Central memory CD8-positive, alpha-beta T cell (primary cell): ENCODE results near the gene MAD1L1.

Source experiments
- ATAC-seq: fragments of 150-1000 bp; cut with Tn5 transposase; replicated peaks from 2 replicates; pipeline ENCODE4 v1.10.0; 2022; ENCODE audit warnings: mild to moderate bottlenecking, moderate FRiP score, moderate number of reproducible peaks; ENCODE audit not compliant: poor library complexity, severe bottlenecking; ENCODE audit errors: extremely low read depth
- DNase-seq, 2 donors: peaks; one replicate each; pipeline ENCODE4 v3.0.0; 2021; ENCODE audit warnings: low spot score in 2 of 2
- H3K27ac Mint-ChIP-seq: one replicate; pipeline ENCODE4 v1.8.0; 2022; ENCODE audit warnings: low read depth, mild to moderate bottlenecking, moderate library complexity, mixed read lengths
- H3K27me3 Mint-ChIP-seq: one replicate; pipeline ENCODE4 v1.8.0; 2022; ENCODE audit warnings: mixed read lengths
- H3K36me3 Mint-ChIP-seq: one replicate; pipeline ENCODE4 v1.8.0; 2022; ENCODE audit warnings: mild to moderate bottlenecking, moderate library complexity, mixed read lengths; ENCODE audit not compliant: insufficient read depth
- H3K4me1 Mint-ChIP-seq: one replicate; pipeline ENCODE4 v1.8.0; 2022; ENCODE audit warnings: mixed read lengths
- H3K4me3 Mint-ChIP-seq: one replicate; pipeline ENCODE4 v1.8.0; 2022; ENCODE audit warnings: mild to moderate bottlenecking, moderate library complexity, mixed read lengths
- H3K9me3 Mint-ChIP-seq: one replicate; pipeline ENCODE4 v1.8.0; 2022; ENCODE audit warnings: mixed read lengths

Gene MAD1L1

DNA sequence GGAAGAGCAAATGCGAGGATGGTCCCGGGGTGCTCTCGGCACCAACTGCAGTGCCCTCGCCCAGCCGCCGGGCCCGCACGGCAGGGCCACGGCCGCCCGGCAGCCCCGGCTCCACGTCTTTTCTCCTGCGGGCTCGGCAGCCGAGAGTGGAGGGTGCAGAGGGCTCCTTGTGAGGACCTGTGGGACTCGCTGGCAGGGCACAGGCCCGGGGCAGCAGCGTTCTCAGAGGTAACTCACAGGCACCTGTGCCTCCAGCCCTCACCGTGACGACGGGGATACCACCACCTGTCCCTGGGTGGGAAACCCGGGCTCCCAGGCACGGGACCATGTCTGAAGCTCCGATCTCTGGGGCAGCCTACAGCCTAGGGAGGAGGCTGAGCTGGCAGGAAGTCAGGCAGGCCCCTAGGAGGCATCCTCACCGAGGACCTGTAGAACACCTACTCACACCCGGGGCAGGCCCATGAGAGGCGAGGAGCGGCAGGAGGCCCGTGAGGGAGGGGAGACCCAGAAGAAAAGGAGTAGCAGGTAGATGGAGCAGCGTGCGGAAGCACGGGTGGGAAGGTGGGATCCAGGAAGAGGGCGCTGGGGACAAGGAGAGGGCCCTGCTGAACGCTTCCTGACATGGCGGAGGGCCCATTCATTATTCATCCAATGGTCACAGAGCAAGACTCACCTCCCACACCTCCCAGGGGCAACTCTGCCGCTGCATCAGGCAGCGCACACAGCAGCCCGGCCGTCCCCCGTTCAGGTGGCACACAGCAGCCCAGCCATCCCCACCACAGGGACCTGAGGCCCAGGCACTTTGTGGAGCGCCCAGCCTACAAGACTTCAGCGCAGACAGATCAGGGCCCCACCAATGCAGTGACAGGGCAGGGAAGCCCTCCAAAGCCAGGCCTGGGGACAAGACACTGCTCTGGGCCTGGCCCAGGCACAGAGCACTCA lies 244.9 kb downstream of the MAD1L1 start:
- DNase-seq (no peak), ATAC-seq (no peak)
- Mint-ChIP-seq H3K9me3 (no peaks in the 10 kb centered on the region), H3K4me1 (peaks cover 41% of the 10 kb centered on the region), H3K36me3 (peaks cover 7% of the 10 kb centered on the region), H3K27ac (peak overlapping the region; percentile 94), H3K27me3 (no peaks in the 10 kb centered on the region), H3K4me3 (peak overlapping the region; percentile 44)

GRCh38 chr7:1987084-1987535 lies 245.6 kb downstream of the MAD1L1 start:
- peaks cover 7% of the 10 kb centered on the region for H3K36me3 Mint-ChIP-seq
- peak overlapping the region; percentile 71 for H3K4me3 Mint-ChIP-seq
- H3K4me1 Mint-ChIP-seq = peaks cover 41% of the 10 kb centered on the region
- H3K27me3 Mint-ChIP-seq = no peaks in the 10 kb centered on the region
- peak overlapping the region; percentile 94 for H3K27ac Mint-ChIP-seq
- DNase-seq (no peak), ATAC-seq (no peak)
- H3K9me3 Mint-ChIP-seq = no peaks in the 10 kb centered on the region

- H3K27me3 Mint-ChIP-seq = no peaks in the 10 kb centered on the region
- H3K36me3 Mint-ChIP-seq = peaks cover 7% of the 10 kb centered on the region
- H3K27ac Mint-ChIP-seq = peak overlapping the region; percentile 94
- H3K9me3 Mint-ChIP-seq = no peaks in the 10 kb centered on the region
- peak in 1 of 2 donors; percentile 40 for DNase-seq
- peak; percentile 88 for ATAC-seq
- peak overlapping the region; percentile 71 for H3K4me3 Mint-ChIP-seq
- H3K4me1 Mint-ChIP-seq = peaks cover 41% of the 10 kb centered on the region
Observed at GRCh38 chr7:1986366-1987083, 246.2 kb downstream of the MAD1L1 start.

DNA sequence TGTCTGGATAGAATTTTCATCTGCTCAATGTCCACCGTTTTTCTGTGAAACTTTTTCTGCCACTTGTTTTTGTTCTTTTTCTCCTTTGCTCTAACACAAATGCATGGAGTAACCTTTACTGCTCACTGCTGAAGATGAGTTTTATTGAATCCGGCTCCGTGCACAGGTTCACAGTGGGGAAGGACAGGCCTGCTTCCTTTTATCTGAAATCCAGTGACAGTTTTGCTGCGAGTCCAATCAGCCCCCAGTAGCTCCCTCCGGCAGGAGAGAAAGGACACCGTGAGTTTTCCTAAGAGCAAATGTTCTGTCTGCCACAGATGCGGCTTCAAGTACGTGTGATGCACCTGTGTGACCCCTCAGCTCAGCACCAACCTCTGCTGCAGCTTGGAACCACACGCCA lies 246.8 kb downstream of the MAD1L1 start:
- H3K9me3 Mint-ChIP-seq = no peaks in the 10 kb centered on the region
- H3K4me1 Mint-ChIP-seq = peaks cover 41% of the 10 kb centered on the region
- ATAC-seq = no peak

GRCh38 chr7:1985042-1985441 lies 247.7 kb downstream of the MAD1L1 start:
- no peaks in the 10 kb centered on the region for H3K27me3 Mint-ChIP-seq
- peaks cover 7% of the 10 kb centered on the region for H3K36me3 Mint-ChIP-seq
- DNase-seq (no peak), ATAC-seq (no peak)
- H3K9me3 Mint-ChIP-seq = no peaks in the 10 kb centered on the region
- peaks cover 41% of the 10 kb centered on the region for H3K4me1 Mint-ChIP-seq
- no peak overlapping the region for H3K4me3 Mint-ChIP-seq
- no peak overlapping the region for H3K27ac Mint-ChIP-seq

More for the DNA sequence above, 246.8 kb downstream of the MAD1L1 start:
- peak overlapping the region; percentile 94 for H3K27ac Mint-ChIP-seq
- no peak for DNase-seq
- H3K36me3 Mint-ChIP-seq = peaks cover 7% of the 10 kb centered on the region
- H3K4me3 Mint-ChIP-seq = no peak overlapping the region
- no peaks in the 10 kb centered on the region for H3K27me3 Mint-ChIP-seq

DNA sequence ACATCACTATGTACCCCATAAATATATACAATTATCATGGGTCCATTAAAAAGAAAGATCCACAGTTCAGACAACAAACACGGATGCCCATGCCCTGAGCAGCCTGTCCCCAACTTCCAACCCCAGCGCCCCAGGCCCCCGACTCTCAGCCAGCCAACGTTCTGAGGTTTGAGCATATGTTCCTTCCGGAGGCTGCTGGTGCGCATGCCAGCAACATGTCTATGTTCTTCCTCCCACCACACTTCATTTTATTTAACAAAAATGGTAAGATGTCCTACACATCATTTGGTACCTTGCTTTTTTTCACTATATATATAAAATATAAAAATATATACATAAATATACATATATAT lies 250.9 kb downstream of the MAD1L1 start:
- Mint-ChIP-seq H3K27me3 (no peaks in the 10 kb centered on the region), H3K27ac (no peak overlapping the region), H3K9me3 (no peaks in the 10 kb centered on the region), H3K4me3 (no peak overlapping the region), H3K36me3 (peaks cover 8% of the 10 kb centered on the region), H3K4me1 (peaks cover 24% of the 10 kb centered on the region)
- ATAC-seq (no peak), DNase-seq (no peak)

DNA sequence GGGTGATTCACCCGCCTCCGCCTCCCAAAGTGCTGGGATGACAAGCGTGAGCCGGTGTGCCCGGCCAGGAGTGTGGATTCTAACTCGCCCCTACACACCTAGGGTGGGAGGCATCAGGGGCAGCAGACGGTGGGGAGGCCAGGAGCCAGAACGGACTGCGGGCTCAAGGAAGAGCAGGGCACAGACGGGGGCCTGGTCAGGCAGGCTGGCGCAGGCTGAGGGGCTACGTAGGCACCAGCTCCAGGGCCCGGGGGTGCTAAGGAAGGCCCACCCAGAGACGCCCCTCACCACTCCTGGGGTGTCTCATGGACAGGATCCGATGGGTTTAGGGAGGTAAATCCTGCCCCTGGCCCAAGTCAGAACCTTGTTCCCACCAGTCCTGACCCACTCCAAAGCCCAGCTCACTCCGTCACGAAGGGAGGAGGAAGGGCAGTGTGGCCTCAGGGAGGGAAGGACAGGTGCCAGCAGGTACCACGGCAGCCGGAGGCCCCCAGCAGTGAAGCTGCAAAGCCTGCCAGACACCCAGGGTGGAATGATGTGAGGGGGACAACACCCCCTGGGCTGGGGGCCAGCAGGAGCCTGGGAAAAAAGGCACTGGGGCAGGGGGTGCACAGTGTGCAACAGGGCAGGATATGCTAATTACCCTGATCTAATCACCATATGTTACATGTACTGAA lies 251.4 kb downstream of the MAD1L1 start:
- Mint-ChIP-seq H3K9me3 (no peaks in the 10 kb centered on the region), H3K27ac (no peak overlapping the region), H3K36me3 (peaks cover 5% of the 10 kb centered on the region), H3K4me3 (no peak overlapping the region), H3K27me3 (no peaks in the 10 kb centered on the region), H3K4me1 (peaks cover 19% of the 10 kb centered on the region)
- DNase-seq (no peak), ATAC-seq (no peak)

GRCh38 chr7:1979591-1980560 lies 252.9 kb downstream of the MAD1L1 start:
- DNase-seq = no peak
- no peaks in the 10 kb centered on the region for H3K27me3 Mint-ChIP-seq
- H3K4me3 Mint-ChIP-seq = no peak overlapping the region
- H3K9me3 Mint-ChIP-seq = no peaks in the 10 kb centered on the region
- H3K4me1 Mint-ChIP-seq = peaks cover 6% of the 10 kb centered on the region
- ATAC-seq = no peak
- H3K36me3 Mint-ChIP-seq = peaks cover 7% of the 10 kb centered on the region
- no peak overlapping the region for H3K27ac Mint-ChIP-seq

DNA sequence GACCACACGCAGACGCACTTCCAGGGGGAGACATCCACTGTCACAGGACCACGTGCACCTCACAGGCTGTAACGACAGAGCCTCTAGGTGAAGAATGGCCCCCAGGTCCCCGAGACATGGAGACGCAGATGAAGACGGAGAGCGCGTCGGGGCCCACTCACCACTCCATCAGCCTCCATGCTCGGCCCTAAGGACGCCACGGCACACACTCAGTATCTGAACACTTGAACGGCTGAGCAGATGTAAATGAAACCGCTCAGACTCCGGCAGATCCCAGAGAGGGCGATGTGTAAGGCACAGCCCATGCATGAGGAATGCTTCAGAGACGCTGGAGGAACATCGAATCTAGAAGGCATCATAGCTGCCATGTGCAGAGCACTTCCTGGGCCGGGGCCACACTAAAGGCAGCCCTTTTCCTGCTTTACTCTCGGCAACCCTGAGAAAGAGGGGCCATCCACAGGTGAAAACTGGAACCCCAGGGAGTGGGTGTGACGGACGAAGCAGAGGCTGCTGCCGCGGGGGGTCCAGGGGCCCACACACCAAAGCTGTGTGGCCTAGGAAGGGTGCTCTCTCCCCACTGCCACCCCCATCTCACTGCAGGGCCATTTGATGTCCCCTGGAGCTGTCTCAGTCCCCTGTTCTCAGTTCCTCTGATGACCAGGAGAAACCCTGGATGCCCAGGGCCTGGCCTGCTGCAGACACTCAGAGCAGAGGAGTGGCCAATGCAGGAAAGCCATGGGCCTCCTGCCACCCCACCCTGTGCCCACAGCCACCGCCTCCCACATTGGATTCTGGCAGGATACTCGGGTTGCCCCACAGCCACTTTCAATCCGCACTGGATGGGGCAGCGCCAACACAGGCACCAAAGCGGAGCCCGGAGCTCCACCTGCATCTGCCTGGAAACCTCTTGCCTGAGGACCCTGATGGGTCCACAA lies 253.8 kb downstream of the MAD1L1 start:
- Mint-ChIP-seq H3K27ac (no peak overlapping the region), H3K36me3 (peaks cover 6% of the 10 kb centered on the region)
- ATAC-seq = no peak

DNA sequence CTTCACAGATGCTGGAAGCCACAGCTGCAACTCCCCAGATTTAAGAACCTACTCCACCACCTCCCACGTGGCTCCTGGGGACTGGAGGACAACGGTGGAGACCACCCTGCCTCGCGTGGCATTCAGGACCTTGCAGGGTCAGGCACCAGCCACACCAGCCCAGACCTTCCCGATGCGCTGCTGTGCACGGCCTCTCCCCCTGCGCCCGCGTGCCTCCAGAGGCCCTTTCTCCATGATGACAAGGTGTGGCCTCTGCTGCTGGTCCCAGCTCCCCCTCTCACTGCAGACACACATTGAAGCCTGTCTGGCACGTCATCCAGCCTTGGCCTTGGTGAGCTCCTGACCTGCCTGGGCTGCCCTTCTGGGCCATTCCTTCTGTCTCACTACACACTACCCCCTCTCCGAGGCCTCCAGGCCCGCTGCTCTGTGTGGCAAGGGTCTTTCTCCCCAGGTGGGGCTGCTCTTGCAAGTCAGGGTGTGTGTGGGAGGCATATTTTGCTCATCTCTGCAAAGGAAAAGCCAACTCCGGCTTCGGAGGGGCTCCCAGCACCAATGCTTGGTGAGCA lies 254.8 kb downstream of the MAD1L1 start:
- peaks cover 8% of the 10 kb centered on the region for H3K36me3 Mint-ChIP-seq
- DNase-seq = no peak
- H3K27ac Mint-ChIP-seq = no peak overlapping the region
- no peaks in the 10 kb centered on the region for H3K27me3 Mint-ChIP-seq
- no peak overlapping the region for H3K4me3 Mint-ChIP-seq
- H3K4me1 Mint-ChIP-seq = peaks cover 9% of the 10 kb centered on the region
- H3K9me3 Mint-ChIP-seq = no peaks in the 10 kb centered on the region
- no peak for ATAC-seq

More for the DNA sequence above, 253.8 kb downstream of the MAD1L1 start:
- Mint-ChIP-seq H3K4me1 (peaks cover 6% of the 10 kb centered on the region), H3K27me3 (no peaks in the 10 kb centered on the region), H3K9me3 (no peaks in the 10 kb centered on the region), H3K4me3 (no peak overlapping the region)
- DNase-seq = no peak
